H1 (cell line): ENCODE data around the gene PIK3R3. TPM values are rescaled to one million over a fixed set of nuclear protein-coding genes. Genes with fewer than 3 reads are reported as not detected.

ENCODE experiments used
- CHD2 ChIP-seq: IDR thresholded peaks from 2 replicates; pipeline ENCODE4 v1.6.1; 2012; ENCODE audit warnings: low read length, improper control_type of control experiment
- EGR1 ChIP-seq: IDR thresholded peaks from 2 replicates; pipeline ENCODE4 v1.6.1; 2011; ENCODE audit warnings: low read depth, low read length, borderline replicate concordance
- EP300 ChIP-seq, 2 experiments: IDR thresholded peaks; 1 replicate in 1 of 2; 2 replicates in 1 of 2; pipeline ENCODE4 v1.6.1; 2011 to 2012; ENCODE audit warnings: low read depth in 2 of 2, low read length in 2 of 2, mild to moderate bottlenecking in 2 of 2, borderline replicate concordance in 1 of 2, inconsistent platforms in 1 of 2, moderate library complexity in 1 of 2
- NRF1 ChIP-seq: IDR thresholded peaks from 2 replicates; pipeline ENCODE4 v1.6.1; 2011; ENCODE audit warnings: mild to moderate bottlenecking, low read depth, low read length, improper control_type of control experiment
- SIX5 ChIP-seq: IDR thresholded peaks from 2 replicates; pipeline ENCODE4 v1.6.1; 2011; ENCODE audit warnings: mild to moderate bottlenecking, low read depth, low read length
- SP1 ChIP-seq: IDR thresholded peaks from 2 replicates; pipeline ENCODE4 v1.6.1; 2011; ENCODE audit warnings: low read depth, low read length
- SP4 ChIP-seq: IDR thresholded peaks from 2 replicates; pipeline ENCODE4 v1.6.1; 2012; ENCODE audit warnings: low read length, inconsistent platforms
- TAF7 ChIP-seq: optimal IDR thresholded peaks from 2 replicates; pipeline ENCODE3; 2011; ENCODE audit warnings: low read depth, mild to moderate bottlenecking, inconsistent platforms, low read length, moderate library complexity, borderline replicate concordance
- polyA plus RNA-seq, 7 experiments: library from polyadenylated mRNA; depleted of rRNA in 3 of 7; stranded (reverse) in 5 of 7; unstranded in 2 of 7; fragments of >200 nt in 5 of 7; fragments of 200-250 nt in 2 of 7; gene quantifications; 1 replicate in 5 of 7; 2 replicates in 1 of 7; 4 replicates in 1 of 7; pipeline versions ENCODE4 v1.2.1 to v1.2.3, GENCODE V29; 2011 to 2013; ENCODE audit warnings: missing spikeins in 2 of 7, mixed read lengths in 2 of 7
- total RNA-seq: library from RNA; stranded (reverse); fragmentation: NEBNext Ultra II Directional; extraction: Animal tissue kit (Norgen Biotek cat#: 25700); gene quantifications from 2 replicates; pipeline ENCODE4 v1.2.1, GENCODE V29; 2021
- TF ChIP-seq, protein P1 (sequence below): fragments of 300-600 bp; sonication (generic); IDR thresholded peaks from 2 replicates; pipeline ENCODE4 v1.7.1; 2012; ENCODE audit warnings: low read length, moderate library complexity, mild to moderate bottlenecking, inconsistent platforms; ENCODE audit not compliant: insufficient replicate concordance
- TF ChIP-seq, protein P2 (sequence below): IDR thresholded peaks from 2 replicates; pipeline ENCODE4 v1.6.1; 2012; ENCODE audit warnings: low read length, inconsistent platforms

PIK3R3 gene
- total and polyA plus RNA-seq, 2 of the 8 experiments (the other 6 are each of a cell fraction or from before 2014, with no cell fraction given): 5.3 to 13.6 TPM

DNA sequence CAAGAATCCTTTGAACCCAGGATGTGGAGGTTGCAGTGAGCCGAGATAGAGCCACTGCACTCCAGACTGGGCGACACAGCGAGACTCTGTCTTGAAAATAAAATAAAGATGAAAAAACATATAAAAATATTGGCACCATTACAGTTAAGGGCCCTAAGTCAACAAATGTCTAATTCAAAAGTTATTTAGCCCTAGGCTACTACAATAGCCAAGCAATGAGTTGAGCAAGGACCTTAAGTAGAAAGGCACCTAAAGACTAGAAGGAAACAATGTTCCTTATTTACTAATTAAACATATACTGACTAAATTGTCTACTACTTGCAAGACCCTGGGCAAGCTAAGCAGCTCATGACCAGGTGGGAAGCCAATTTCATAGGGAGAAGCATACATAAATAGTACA, 4.1 kb downstream of the PIK3R3 start (continued):
- TF ChIP-seq, protein P1, sequence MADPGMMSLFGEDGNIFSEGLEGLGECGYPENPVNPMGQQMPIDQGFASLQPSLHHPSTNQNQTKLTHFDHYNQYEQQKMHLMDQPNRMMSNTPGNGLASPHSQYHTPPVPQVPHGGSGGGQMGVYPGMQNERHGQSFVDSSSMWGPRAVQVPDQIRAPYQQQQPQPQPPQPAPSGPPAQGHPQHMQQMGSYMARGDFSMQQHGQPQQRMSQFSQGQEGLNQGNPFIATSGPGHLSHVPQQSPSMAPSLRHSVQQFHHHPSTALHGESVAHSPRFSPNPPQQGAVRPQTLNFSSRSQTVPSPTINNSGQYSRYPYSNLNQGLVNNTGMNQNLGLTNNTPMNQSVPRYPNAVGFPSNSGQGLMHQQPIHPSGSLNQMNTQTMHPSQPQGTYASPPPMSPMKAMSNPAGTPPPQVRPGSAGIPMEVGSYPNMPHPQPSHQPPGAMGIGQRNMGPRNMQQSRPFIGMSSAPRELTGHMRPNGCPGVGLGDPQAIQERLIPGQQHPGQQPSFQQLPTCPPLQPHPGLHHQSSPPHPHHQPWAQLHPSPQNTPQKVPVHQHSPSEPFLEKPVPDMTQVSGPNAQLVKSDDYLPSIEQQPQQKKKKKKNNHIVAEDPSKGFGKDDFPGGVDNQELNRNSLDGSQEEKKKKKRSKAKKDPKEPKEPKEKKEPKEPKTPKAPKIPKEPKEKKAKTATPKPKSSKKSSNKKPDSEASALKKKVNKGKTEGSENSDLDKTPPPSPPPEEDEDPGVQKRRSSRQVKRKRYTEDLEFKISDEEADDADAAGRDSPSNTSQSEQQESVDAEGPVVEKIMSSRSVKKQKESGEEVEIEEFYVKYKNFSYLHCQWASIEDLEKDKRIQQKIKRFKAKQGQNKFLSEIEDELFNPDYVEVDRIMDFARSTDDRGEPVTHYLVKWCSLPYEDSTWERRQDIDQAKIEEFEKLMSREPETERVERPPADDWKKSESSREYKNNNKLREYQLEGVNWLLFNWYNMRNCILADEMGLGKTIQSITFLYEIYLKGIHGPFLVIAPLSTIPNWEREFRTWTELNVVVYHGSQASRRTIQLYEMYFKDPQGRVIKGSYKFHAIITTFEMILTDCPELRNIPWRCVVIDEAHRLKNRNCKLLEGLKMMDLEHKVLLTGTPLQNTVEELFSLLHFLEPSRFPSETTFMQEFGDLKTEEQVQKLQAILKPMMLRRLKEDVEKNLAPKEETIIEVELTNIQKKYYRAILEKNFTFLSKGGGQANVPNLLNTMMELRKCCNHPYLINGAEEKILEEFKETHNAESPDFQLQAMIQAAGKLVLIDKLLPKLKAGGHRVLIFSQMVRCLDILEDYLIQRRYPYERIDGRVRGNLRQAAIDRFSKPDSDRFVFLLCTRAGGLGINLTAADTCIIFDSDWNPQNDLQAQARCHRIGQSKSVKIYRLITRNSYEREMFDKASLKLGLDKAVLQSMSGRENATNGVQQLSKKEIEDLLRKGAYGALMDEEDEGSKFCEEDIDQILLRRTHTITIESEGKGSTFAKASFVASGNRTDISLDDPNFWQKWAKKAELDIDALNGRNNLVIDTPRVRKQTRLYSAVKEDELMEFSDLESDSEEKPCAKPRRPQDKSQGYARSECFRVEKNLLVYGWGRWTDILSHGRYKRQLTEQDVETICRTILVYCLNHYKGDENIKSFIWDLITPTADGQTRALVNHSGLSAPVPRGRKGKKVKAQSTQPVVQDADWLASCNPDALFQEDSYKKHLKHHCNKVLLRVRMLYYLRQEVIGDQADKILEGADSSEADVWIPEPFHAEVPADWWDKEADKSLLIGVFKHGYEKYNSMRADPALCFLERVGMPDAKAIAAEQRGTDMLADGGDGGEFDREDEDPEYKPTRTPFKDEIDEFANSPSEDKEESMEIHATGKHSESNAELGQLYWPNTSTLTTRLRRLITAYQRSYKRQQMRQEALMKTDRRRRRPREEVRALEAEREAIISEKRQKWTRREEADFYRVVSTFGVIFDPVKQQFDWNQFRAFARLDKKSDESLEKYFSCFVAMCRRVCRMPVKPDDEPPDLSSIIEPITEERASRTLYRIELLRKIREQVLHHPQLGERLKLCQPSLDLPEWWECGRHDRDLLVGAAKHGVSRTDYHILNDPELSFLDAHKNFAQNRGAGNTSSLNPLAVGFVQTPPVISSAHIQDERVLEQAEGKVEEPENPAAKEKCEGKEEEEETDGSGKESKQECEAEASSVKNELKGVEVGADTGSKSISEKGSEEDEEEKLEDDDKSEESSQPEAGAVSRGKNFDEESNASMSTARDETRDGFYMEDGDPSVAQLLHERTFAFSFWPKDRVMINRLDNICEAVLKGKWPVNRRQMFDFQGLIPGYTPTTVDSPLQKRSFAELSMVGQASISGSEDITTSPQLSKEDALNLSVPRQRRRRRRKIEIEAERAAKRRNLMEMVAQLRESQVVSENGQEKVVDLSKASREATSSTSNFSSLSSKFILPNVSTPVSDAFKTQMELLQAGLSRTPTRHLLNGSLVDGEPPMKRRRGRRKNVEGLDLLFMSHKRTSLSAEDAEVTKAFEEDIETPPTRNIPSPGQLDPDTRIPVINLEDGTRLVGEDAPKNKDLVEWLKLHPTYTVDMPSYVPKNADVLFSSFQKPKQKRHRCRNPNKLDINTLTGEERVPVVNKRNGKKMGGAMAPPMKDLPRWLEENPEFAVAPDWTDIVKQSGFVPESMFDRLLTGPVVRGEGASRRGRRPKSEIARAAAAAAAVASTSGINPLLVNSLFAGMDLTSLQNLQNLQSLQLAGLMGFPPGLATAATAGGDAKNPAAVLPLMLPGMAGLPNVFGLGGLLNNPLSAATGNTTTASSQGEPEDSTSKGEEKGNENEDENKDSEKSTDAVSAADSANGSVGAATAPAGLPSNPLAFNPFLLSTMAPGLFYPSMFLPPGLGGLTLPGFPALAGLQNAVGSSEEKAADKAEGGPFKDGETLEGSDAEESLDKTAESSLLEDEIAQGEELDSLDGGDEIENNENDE: no peak
- TF ChIP-seq EGR1 (no peak), SIX5 (no peak), SP4 (no peak), TAF7 (no peak), EP300 (IDR thresholded peaks at IDR 0.05; ENCODE audit: borderline replicate concordance in 1 of 2, low read depth in 2 of 2, low read length in 2 of 2) (no peak), NRF1 (no peak), CHD2 (no peak), SP1 (no peak)
- TF ChIP-seq, protein P2, sequence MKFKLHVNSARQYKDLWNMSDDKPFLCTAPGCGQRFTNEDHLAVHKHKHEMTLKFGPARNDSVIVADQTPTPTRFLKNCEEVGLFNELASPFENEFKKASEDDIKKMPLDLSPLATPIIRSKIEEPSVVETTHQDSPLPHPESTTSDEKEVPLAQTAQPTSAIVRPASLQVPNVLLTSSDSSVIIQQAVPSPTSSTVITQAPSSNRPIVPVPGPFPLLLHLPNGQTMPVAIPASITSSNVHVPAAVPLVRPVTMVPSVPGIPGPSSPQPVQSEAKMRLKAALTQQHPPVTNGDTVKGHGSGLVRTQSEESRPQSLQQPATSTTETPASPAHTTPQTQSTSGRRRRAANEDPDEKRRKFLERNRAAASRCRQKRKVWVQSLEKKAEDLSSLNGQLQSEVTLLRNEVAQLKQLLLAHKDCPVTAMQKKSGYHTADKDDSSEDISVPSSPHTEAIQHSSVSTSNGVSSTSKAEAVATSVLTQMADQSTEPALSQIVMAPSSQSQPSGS: no peak
